ENCODE results near the gene SNRPD2.
"Not testable (repeated sequence)": the region's sequence is repeated elsewhere in the genome, so short reads cannot be mapped to it uniquely, and the experiment has no call there.

SNRPD2 gene

GRCh38 chr19:45701676-45702075, 9.9 kb upstream of the SNRPD2 start:
- DNase-seq = no peak

DNA sequence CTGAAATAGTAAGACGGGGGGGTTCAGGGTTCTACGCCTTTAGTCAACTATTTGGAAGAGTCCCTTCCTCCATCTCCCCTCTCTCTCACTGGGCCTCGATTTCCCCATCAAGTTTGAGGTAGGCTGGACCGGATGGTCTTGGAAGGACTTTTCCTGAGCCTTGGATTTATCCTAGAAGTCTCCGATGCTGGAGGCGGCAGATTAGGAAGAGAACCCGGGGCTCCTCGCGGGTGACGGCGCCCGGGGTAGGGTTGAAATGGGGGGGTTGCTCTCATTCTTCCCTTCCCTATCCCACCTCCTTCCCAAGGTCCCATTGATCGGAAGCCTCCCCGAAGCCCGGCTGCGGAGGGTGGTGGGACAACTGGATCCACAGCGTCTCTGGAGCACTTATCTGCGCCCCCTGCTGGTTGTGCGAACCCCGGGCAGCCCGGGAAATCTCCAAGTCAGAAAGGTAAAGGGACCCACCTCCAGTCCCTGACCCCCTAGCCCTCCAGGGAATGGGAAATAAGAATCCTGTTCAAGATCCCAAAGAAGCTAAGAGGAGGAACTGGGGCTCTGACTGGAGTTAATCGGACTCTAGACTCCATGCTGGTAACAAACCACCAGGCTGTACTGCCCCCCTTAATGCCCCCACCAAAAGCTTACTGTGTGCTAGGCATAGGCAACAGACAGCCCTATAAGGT, 1.5 kb upstream of the SNRPD2 start:
- DNase-seq = peak; percentile 73

DNA sequence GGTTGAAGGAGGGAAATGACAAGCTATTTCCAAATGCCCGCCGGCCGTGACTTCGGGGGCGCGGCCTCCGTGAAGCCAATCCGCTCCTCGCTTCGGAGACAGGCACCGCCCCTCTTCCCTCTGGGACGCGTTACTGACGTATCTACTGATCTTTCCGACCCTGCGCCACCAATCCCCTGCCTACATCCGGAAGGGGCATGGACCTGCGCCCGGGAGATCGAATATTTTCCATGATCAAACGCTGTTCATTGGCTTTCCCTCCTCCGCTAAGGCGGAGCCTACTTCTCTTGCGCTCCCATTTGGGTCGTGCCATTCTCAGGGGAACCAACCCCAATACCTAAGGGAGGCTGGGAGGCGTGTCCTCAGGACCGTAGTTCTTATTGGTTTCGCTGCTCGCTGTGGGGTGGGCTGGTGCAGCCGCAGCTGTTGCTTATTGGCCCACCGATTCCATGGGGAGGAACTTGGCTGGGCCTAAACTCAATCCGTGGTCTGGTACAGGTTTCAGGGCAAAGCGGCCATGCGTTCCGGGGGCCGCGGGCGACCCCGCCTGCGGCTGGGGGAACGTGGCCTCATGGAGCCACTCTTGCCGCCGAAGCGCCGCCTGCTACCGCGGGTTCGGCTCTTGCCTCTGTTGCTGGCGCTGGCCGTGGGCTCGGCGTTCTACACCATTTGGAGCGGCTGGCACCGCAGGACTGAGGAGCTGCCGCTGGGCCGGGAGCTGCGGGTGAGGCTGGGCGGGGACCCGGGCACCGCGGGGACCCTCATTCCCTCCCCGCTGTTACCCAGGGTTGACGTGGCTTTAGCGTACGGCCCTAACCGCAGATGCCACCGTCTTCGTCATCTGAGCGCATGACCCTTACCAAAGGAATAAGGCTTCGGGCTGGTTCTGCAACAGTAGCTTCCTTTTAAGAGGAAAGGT, 693 bp upstream of the SNRPD2 start, which contains the start of gene QPCTL:
Gene QPCTL, plus strand, starts transcription at position 480 of the 919 bp plus-strand sequence. Its CDS starts 38 bp downstream, at position 518.
- peak; percentile 100 for DNase-seq

DNA sequence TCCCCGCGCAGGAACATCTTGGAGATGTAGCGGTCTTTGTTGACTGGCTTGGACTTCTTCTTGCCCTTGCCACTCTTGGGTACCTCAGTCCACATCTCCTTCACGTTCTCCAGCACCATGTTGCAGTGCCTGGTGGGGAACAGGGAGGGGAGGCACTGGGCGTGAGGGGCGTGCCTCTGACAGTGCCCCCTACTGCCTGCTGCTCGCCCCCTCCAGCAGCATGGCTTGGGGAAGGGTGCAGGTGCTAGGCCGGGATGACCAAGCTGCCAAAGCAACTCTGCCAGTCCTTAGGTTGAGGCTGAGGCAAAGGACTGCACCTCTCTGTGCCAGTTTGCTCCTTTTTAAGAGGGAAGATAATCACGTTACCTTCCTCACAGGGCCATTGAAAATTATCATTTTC, 4.2 kb downstream of the SNRPD2 start:
- DNase-seq = no peak

- DNase-seq = not testable (repeated sequence)
These were observed 6.7 kb downstream of the SNRPD2 start for GRCh38 chr19:45685045-45685444.

DNA sequence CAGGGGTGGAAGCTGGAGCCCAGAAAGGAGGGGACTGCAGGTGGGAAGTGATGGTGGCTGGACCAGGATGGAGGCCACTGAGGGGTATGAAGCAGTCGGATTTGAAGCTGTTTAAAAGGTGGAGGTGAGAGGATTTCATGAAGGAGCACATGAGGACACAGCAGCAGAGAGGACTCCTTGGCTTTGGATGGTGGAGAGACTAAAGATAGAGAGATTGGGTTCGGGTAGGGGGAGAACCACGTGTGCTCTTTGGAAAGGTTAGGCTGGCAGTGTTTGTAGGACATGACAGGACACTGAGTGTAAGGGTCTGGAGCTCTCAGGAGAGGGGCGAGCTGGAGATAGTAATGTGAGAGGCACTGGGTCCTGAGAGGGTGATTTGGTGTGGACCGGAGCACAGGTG, 8.8 kb downstream of the SNRPD2 start:
- no peak for DNase-seq

DNA sequence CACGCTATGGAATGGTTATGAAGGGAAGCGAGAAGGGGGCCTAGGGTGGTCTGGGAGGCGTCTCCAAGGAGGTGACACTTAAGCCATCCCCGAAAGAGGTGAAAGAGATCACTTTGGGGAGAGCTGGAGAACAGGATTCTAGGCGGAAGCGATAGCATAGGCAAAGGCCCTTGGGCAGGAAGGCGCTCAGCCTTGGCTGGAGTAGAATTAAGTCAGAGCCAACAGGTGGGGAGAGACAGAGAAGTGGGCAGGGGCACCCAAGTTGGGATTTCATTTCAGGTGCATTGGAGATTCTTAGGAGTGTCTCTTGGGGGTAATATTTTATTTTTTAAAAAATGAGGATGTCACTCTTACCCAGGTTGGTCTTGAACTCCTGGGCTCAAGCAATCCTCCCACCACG, 9.6 kb downstream of the SNRPD2 start:
- no peak for DNase-seq

GRCh38 chr19:45681391-45682015, 10.2 kb downstream of the SNRPD2 start:
- peak; percentile 62 for DNase-seq

- DNase-seq = no peak
These were observed 14.2 kb downstream of the SNRPD2 start for GRCh38 chr19:45677351-45678230.

DNA sequence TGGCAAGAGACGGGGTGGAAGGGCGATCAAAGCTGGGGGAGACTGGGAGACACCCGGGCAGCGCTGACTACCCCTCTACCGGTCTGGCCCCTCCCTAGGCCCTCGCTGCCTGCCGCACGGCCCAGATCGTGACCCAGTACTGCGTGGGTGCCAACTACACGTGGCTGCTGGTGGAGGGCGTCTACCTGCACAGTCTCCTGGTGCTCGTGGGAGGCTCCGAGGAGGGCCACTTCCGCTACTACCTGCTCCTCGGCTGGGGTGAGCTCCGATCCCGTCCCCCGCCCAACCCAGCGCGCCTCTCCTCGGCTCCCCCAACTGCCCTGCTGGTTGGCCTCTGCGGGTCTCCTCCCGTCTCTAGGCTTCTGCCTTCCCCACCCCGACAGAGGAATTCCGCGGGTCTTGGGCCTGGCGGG, 14.9 kb downstream of the SNRPD2 start:
- no peak for DNase-seq

DNA sequence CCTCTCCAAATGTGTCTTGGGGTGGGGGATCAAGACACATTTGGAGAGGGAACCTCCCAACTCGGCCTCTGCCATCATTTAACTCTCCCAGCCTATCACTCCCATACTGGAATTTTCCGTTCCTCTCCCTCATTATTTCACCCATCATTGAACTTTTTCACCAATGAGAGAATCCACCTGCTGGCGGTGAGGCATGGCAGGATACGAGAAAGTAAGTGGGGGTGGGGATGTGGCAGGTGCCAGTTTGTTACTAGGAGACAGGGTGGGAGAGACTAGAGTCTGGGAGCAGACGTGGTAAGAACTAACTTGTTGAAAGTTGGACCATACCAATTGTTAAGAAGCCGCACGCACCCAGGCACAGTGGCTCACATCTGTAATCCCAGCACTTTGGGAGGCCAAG, 16.8 kb downstream of the SNRPD2 start:
- peak; percentile 31 for DNase-seq

DNA sequence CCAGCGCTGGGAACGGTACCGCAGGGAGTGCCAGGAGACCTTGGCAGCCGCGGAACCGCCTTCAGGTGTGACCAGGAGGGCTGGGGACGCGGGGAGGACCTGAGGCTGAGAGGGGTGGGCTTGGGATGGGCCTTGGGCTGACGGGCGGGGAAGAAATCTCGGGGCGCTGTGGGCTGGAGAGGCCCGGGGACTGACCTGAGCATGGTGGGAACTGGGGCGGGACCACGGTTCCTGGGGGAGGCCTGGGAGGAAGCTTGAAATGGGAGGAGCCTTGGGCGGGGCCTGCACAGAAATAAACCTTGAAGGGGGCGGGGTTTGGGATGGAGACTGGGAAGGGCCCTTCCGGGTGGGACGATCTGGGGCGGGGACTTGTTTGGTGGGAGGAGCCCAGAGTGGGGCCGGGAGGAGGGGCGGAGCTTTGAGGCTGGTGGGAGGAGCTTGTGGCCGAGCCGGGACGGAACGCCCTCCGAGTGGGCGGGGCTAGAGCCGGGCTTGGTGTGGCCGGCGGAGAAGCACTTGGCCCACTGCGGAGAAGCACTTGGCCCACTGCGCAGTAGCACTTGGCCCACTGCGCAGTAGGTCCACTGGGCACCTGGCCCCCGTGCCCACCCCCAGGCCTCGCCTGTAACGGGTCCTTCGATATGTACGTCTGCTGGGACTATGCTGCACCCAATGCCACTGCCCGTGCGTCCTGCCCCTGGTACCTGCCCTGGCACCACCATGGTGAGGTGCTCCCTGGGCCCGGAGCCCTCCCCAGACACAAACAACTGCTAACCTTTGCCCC, 20.9 kb downstream of the SNRPD2 start:
- no peak for DNase-seq

- DNase-seq = no peak
These were observed 23.3 kb downstream of the SNRPD2 start for GRCh38 chr19:45668342-45668871.

- peak; percentile 61 for DNase-seq
These were observed 24.0 kb downstream of the SNRPD2 start, which contains the start of gene GIPR for GRCh38 chr19:45667620-45668341. Gene GIPR, plus strand, starts transcription at chr19:45668221. Its CDS starts 1,300 bp downstream, at chr19:45669521.

DNA sequence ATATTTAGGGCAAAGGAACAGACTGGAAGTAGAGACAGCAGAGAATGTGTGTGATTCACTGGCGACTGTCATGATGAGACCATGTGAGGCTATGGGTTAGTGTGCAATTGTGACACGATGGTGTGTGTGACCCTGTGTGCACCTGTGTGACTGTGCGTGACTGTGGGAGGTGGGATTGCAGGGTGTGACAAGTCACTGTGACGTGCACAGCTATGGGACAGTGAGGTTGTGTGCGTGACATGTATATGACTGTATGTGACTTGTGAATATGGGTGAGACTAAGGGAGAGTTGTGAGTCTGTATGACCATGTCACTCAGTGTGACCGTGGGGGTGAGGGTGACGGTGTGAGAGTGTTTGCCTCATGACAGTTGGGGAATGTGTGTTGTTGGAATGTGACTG, 27.2 kb downstream of the SNRPD2 start:
- no peak for DNase-seq

DNA sequence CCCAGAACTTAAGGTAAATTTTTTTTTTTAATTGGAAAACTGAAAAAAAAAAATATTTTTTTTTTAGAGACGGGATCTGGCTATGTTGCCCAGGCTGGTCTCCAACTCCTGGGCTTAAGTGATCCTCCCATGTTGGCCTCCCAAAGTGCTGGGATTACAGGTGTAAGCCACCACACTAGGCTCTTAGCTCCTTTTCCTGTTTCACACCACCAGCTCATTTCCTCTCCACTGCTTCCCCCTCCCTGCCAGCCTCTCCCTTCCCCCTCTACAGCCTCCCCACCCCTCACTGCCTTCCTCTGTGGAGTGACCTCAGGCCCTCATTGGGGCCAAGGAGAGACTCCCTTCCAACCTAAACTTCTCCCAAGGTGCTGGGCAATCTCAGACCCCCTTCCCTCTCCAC, 28.0 kb downstream of the SNRPD2 start:
- DNase-seq = no peak

GRCh38 chr19:45660636-45661035, 31.1 kb downstream of the SNRPD2 start:
- DNase-seq = no peak

DNA sequence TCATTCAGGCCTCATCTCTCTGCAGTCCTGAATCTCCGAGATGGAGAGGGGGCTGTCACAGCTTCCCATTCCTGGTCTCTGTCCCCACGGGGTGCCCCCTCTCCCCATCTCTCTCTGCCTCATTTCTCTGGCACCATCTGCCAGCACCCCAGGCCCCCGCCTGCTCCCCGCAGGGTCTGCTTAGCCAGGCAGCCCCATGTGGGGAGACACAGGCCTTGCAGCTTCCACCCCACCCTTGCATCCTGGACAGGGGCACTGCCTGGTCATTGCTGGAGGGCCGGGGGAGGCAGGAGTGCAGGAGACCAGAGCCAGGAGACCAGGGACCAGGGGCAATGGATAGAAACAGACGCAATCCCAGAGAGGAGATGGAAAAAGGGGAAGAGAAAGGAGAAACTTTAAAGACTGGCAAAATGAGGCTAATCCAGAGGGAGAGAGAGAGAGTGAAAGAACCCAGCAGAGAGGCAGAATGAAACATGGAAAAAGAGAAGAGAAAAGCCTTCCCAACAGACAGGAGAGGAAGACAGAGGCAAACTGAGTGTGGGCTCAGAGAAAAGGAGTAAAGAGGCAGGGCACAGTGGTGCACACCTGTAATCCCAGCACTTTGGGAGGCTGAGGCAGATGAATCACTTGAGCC, 32.5 kb downstream of the SNRPD2 start:
- DNase-seq = no peak

DNA sequence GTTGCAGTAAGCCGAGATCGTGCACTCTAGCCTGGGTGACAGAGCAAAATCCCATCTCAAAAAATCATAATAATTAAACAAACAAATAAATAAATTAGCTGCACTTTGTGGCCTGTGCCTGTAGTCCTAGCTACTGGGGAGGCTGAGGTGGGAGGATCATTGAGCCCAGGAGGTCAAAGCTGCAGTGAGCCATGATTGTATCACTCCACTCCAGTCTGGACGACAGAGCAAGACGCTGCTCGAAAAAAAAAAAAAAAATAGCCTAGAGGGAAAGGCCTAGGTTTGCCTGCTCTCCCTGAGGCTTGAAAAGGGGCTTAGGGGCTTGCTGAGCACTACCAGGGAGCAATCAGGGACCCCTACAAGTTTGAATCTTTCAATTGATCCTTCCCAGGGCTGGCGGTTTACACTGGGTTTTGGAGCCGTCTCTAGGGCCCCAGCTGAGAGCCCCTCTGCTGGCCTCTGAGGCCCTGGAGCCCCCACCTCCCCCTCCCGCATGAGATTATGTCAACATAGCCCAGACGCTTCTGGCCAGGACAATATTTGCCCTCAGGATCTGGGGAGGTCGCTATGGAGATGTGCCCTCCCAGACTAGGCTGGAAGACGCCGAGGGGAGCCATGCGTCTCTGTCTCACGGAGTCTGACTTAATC, 34.1 kb downstream of the SNRPD2 start:
- DNase-seq = no peak

DNA sequence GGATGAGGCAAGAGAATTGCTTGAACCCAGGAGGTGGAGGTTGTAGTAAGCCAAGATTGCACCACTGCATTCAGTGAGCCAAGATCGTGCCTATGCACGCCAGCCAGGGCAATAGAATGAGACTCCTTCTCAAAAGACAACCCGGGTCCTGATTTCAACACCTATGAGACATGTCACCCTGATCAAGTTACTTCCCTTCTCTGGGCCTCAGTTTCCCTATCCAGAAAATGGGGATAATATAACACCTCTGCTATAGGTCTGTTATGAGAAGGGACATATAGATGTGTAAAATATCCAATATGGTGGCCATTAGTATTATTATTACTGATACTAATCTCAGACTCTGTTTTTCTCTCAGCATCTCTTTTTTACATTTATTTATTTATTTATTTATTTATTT, 36.7 kb downstream of the SNRPD2 start:
- DNase-seq = no peak

All from NCI-H510A (cell line).